Central memory CD4-positive, alpha-beta T cell (primary cell): Measurements from ENCODE around the gene MRPL22.
"Not testable (repeated sequence)": the region's sequence is repeated elsewhere in the genome, so short reads cannot be mapped to it uniquely, and the experiment has no call there.

Source experiments
- DNase-seq: peaks from one replicate; pipeline ENCODE4 v3.0.0; 2022

The MRPL22 gene

GRCh38 chr5:154943527-154943926 is 2.7 kb downstream of the MRPL22 start:
- DNase-seq: no peak

DNA sequence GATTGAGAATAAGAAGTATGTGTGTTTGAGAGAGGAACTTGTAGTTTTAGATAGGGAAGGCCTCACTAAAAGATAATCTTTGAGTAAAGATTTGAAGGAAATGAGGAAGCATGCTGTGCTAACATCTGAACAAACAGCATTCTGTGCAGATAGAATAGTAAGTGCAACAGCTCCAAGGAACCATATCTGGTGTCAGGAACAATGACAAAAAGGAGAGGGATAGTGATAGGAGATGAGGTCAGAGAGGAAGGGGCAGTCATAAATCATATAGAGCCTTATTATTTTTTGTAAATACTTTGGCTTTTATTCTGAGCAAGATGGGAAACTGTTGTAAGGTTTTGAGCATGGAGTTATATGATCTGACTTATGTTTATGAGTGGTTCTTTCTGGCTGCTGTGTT is 3.8 kb downstream of the MRPL22 start:
- no peak for DNase-seq

- peak; percentile 10 for DNase-seq
These were observed 4.9 kb downstream of the MRPL22 start for GRCh38 chr5:154945695-154946301.

GRCh38 chr5:154947778-154948177 is 6.9 kb downstream of the MRPL22 start:
- no peak for DNase-seq

- no peak for DNase-seq
These were observed 7.4 kb downstream of the MRPL22 start for GRCh38 chr5:154948313-154948712.

DNA sequence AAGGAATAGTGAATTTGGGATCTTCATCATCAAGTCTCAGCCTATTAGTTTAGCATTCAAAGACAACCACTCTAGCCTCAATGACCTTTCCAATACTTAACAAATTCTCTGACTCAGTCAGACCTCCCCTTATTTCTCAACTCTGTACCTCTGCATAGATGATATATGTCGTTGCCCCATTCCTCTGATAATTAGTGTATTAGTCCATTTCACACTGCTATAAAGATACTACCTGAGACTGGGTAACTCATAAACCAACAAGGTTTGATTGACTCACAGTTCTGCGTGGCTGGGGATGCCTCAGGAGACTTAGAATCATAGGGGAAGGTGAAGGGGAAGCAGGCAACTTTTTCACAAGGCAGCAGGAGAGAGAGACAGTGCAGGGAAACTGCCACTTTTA is 8.9 kb downstream of the MRPL22 start:
- no peak for DNase-seq

DNA sequence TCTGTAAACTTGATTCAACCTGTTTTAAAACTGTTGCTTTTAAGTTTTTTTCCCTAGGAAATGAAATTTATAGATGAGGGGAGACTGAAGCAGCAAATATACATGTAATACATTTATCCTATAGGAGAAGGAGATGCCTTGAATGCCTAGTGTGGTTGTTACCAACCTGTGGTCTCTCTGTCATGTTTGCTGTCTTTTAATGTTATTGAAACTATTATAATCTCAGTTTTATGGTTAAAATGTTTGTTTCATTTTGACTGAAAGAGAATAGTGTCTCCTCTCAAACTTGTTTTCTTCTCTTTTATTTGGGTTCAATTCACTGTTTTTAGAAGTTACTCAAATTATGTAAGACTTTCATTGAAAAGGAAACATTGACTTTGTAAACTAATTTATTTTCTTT is 15.8 kb downstream of the MRPL22 start:
- DNase-seq: no peak

- no peak for DNase-seq
These were observed 21.6 kb downstream of the MRPL22 start for GRCh38 chr5:154962494-154962893.

- no peak for DNase-seq
These were observed 25.4 kb downstream of the MRPL22 start for GRCh38 chr5:154966081-154966841.

DNA sequence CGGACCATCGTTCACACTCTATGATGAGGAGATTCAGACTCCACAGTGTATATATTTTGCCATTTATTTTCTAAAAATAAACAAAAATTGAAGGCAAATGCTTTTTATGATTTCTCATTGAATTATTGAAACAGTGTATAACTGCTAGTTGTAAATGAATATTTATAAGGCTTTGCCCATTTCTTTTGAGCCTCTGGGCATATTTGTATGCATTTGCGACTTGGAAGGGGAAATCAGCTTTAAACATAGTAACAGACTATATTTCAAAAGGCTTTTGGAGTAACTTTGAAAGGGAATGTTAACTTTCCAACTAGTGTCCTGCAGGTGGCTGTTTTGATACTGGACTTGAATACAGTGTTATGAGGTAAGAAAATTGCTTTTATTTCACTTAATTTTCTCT is 26.0 kb downstream of the MRPL22 start:
- DNase-seq: no peak

DNA sequence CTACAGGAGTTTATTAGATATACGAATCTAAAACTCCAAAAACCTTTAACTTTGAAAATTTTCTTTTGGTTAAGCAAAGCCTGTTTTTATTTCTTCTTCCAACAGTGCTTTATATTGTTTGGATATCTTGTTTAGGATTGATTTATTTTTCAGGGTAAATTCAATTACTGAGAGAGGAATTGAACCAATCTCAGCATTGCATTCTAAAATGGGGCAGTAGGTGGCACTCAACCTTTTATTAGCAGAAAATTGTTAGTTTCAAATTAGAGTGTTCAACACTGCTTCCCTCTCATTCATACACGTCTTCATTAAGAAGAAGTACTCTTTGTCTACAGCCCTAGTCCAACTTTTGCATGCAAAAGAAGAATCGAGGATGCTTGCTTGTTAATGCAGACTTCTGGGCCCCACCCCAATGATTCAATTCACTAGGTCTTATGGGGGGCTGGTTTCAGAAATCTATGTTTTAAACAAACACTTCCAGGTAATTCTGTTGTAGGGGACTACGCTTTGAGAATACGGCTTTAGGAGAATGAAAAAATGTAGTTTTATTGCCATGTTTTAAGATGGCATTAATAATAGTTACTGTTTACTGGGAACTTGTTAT is 26.6 kb downstream of the MRPL22 start:
- DNase-seq: no peak

DNA sequence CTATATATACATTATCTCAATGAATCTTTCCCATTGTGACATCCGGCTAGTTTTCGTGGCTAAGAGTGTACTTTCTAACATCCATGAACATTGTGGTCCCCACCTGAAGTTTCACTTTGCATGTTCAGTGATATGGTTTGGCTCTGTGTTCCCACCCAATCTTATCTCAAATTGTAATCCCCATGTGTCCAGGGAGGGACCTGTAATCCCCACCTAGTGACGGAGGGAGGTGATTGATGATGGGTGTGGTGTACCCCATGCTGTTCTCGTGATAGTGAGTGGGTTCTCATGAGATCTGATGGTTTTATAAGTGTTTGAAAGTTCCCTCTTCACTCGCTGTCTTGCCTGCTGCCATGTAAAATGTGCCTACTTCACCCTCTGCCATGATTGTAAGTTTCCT is 28.1 kb downstream of the MRPL22 start:
- no peak for DNase-seq

GRCh38 chr5:154970759-154971158 is 29.9 kb downstream of the MRPL22 start:
- no peak for DNase-seq

DNA sequence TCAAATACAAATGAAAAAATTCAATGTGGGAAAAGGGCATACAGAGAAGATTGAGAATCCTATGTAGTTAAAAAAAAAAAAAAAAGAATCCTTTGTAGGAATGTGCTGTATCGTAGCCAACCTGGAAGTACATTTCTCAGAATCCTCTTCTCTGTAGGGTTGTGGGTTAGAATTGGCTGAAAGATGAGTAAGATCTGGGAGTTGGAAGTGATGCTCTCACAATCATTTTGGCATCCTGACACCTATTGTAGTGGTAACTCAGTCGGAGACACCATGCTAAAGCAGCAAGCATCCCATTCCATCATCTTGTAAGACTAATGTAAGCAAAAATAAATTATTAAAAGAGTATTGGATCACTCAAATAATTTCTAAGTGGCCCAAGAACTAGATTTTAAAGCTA is 30.6 kb downstream of the MRPL22 start:
- DNase-seq: no peak

DNA sequence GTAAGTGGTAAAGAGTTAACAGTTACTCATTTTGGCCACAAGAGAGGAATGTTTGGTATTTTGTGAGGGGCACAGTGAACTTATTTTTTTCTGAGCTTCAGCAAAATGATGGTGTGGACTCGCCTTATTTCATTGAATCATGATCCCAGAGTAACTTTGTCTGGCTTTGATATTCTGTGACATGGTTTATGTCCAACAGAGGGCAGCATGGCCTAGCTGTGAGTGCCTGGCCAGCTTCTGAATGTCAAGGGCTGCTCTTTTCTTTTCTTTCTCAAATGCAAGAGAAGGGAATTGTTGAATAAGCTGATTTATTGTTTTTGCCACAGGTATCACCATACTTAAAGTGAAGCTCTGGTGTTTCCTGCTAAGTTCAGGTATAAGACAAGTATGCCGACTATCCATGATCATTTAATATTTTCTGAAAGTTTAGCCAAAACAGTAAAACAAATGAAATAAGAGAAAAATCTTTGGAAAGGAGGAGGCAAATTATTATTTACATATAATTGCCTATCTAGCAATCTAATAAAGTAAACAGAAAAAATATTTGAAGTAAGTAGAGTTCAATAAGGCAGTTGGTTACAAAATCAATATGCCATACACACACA is 31.7 kb downstream of the MRPL22 start:
- DNase-seq: no peak

DNA sequence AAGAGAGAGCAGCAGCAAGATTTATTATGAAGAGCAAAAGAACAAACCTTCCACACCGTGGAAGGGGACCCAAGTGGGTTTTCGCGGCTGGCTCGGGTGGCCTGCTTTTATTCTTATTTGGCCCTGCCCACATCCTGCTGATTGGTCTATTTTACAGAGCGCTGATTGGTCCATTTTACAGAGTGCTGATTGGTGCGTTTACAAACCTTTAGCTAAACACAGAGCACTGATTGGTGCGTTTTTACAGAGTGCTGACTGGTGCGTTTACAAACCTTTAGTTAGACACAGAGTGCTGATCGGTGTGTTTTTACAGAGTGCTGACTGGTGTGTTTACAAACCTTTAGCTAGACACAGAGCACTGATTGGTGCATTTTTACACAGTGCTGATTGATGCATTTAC is 35.2 kb downstream of the MRPL22 start:
- not testable (repeated sequence) for DNase-seq

DNA sequence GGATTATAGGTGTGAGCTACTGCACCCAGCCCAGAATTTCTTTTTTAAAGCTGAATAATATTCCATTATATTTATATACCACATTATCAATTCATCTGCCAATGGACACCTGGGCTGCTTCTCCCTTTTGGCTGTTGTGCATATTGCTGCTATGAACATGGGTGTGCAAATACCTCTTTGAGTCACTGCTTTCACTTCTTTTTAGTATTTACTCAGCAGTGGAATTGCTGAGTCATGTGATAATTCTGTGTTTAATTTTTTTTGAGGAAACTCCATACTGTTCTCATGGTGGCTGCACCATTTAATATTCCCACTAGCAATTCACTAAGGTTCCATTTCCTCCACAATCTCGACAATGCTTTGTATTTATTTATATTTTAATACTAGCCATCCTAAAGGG is 36.5 kb downstream of the MRPL22 start:
- DNase-seq: no peak

GRCh38 chr5:154978294-154978693 is 37.4 kb downstream of the MRPL22 start:
- not testable (repeated sequence) for DNase-seq

- DNase-seq: no peak
These were observed 44.2 kb downstream of the MRPL22 start for GRCh38 chr5:154984946-154985516.

- DNase-seq: no peak
These were observed 45.3 kb downstream of the MRPL22 start for GRCh38 chr5:154986151-154986550.

- no peak for DNase-seq
These were observed 48.8 kb downstream of the MRPL22 start for GRCh38 chr5:154989626-154990025.

GRCh38 chr5:154993461-154993860 is 52.6 kb downstream of the MRPL22 start:
- no peak for DNase-seq

DNA sequence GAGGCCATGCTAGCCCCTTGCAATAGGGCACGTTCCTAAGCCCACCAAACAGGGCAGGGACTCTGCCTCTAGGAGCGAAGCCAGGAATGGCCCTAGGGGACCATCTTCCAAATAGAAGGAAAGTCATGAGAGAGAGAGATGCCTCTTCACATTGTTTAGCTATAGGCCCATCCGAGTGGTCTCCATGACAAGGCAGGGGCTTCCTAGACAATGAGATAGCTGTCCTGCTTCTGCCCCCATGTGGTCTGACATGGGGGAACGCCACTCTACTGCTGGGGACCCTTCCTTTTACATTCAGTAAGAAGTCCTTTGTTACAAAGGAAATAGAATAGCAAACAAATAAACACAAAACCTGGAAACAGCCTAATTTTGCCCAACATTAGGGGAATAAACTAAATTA is 54.8 kb downstream of the MRPL22 start:
- DNase-seq: no peak

GRCh38 chr5:154997746-154998145 is 56.9 kb downstream of the MRPL22 start:
- DNase-seq: no peak
